Stimulated activated CD4-positive, alpha-beta T cell treated with anti-CD3 and anti-CD28 coated beads, TNF-alpha, amount 100 ng/mL, for 1 hour (primary cell): ENCODE results near the gene SENP3.
A peak's percentile ranks its signal among the peaks of the same experiment; 100 is the strongest.

Source experiments
- DNase-seq, 3 donors: peaks; one replicate each; pipeline ENCODE4 v3.0.0-alpha.2; 2020; ENCODE audit warnings: low read depth in 3 of 3, low spot score in 1 of 3

SENP3 gene

DNA sequence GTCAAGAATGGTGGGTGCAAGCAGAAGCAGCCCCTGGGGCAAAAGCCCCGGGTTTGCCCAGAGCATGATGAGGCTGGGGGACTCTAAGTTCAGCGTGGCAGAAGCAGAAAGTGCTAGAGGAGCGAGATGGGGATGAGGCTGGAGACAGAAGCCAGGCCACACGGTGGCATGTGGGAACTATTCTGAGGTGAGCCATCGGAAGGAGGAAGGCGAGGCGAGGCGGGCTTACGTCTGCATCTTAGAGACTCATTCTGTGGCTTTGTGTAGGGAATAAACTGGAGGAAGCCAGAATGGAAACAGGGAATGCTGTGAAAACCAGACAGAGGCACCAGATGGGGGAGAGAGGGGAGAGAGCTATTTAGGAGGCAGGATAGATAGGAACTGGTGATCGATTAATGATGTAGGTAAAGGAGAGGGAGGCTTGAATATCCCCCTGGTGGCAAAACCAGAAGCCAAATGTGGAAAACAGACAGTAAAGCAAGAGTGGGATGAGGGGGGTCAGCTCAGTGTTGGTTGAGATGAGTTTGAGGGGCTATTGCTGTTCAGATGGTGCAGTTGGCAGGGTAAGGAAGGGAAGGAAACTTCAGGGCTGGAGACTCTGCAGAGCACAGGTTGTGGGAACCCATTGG is 6.3 kb upstream of the SENP3 start:
- no peak for DNase-seq

GRCh38 chr17:7556627-7557026 is 5.1 kb upstream of the SENP3 start:
- no peak for DNase-seq

DNA sequence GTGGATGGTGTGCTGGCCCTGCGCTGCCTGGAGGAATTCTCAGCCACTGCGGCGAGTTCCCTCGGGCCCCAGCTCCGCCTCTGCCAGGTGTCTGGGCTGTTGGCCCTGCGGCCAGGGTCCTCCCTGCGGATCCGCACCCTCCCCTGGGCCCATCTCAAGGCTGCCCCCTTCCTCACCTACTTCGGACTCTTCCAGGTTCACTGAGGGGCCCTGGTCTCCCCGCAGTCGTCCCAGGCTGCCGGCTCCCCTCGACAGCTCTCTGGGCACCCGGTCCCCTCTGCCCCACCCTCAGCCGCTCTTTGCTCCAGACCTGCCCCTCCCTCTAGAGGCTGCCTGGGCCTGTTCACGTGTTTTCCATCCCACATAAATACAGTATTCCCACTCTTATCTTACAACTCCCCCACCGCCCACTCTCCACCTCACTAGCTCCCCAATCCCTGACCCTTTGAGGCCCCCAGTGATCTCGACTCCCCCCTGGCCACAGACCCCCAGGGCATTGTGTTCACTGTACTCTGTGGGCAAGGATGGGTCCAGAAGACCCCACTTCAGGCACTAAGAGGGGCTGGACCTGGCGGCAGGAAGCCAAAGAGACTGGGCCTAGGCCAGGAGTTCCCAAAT is 4.5 kb upstream of the SENP3 start:
- DNase-seq = no peak

GRCh38 chr17:7557775-7558543 is 3.8 kb upstream of the SENP3 start:
- no peak for DNase-seq

GRCh38 chr17:7558544-7559319 is 3.0 kb upstream of the SENP3 start, which contains the start of gene TNFSF13:
Gene TNFSF13 (plus strand): TSS chr17:7558750. CDS start chr17:7559040, 290 bp downstream.
- no peak for DNase-seq

- no peak for DNase-seq
Measured at GRCh38 chr17:7559320-7560171, 2.2 kb upstream of the SENP3 start.

DNA sequence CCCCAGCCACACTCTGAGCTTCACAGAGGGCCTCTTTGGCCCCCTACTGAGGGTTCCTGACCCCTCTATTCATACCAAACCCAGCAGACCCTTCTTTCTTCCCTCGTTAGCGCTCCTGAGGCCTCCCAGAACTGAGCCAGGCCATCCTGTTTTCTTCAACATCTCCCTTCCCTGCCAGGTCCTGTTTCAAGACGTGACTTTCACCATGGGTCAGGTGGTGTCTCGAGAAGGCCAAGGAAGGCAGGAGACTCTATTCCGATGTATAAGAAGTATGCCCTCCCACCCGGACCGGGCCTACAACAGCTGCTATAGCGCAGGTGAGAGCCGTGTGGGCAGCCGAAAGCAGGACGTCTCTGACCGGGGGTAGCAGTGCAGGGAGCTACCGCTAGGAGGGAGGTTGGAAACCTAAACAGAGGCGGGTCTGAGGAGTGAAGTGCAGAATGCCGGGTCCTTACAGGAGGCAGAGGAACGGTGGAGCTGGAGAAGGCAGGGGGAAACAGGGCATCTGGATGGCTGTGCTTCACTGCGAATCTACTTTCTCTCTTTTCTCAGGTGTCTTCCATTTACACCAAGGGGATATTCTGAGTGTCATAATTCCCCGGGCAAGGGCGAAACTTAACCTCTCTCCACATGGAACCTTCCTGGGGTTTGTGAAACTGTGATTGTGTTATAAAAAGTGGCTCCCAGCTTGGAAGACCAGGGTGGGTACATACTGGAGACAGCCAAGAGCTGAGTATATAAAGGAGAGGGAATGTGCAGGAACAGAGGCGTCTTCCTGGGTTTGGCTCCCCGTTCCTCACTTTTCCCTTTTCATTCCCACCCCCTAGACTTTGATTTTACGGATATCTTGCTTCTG is 1.3 kb upstream of the SENP3 start:
- DNase-seq = no peak

DNA sequence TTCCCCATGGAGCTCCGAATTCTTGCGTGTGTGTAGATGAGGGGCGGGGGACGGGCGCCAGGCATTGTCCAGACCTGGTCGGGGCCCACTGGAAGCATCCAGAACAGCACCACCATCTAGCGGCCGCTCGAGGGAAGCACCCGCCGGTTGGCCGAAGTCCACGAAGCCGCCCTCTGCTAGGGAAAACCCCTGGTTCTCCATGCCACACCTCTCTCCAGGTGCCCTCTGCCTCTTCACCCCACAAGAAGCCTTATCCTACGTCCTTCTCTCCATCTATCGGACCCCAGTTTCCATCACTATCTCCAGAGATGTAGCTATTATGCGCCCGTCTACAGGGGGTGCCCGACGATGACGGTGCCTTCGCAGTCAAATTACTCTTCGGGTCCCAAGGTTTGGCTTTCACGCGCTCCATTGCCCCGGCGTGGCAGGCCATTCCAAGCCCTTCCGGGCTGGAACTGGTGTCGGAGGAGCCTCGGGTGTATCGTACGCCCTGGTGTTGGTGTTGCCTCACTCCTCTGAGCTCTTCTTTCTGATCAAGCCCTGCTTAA is 617 bp upstream of the SENP3 start:
- DNase-seq = peak; percentile 64 to 78 (median 65)

DNA sequence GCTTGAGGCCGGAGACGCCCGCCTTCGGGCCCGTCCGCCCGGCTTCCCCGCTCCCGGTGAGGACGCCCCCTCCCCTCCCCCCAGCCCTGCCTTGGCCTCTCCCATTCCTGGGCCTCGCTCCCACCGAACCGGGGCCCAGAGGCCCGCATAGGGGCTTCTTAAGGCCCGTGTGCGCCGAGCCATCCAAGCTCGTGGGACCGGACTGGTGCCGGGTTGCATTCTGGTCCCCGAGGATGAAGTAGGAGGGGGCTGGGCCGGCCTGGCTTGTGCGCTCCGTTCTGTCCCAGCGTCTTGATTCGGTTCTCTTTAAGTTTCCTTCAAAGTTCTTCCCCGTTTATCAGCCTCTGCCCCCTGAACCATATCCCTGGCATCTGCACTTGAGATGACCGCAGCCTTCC is 488 bp downstream of the SENP3 start:
- DNase-seq = no peak

DNA sequence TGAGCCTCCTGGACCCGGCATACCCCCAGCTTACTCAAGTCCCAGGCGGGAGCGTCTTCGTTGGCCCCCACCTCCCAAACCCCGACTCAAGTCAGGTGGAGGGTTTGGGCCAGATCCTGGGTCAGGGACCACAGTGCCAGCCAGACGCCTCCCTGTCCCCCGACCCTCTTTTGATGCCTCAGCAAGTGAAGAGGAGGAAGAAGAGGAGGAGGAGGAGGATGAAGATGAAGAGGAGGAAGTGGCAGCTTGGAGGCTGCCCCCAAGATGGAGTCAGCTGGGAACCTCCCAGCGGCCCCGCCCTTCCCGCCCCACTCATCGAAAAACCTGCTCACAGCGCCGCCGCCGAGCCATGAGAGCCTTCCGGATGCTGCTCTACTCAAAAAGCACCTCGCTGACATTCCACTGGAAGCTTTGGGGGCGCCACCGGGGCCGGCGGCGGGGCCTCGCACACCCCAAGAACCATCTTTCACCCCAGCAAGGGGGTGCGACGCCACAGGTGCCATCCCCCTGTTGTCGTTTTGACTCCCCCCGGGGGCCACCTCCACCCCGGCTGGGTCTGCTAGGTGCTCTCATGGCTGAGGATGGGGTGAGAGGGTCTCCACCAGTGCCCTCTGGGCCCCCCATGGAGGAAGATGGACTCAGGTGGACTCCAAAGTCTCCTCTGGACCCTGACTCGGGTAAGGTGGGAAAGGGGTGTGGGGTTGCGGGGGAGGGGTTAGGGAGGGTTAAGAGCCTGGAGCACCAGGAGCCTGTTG is 1.6 kb downstream of the SENP3 start:
- no peak for DNase-seq

DNA sequence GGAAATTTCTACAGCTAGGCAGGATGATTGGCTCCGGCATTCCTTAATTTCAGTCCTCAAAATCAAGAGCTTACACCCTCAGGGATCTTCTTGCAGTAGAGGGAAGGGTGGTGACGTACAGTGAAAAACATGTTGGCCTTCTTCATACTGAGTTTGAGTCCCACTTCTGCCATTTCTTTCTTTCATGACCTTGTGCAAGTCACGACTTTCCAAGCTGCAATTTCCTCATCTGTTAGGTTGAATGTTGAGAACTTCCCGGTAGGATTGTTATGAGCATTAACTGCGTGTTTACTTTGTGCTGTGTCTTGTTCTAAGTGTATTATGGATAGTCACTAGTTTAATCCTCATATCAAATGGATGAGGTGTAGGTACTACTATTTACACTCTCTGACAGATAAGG is 7.9 kb downstream of the SENP3 start:
- DNase-seq = no peak

GRCh38 chr17:7570351-7570750 is 8.6 kb downstream of the SENP3 start:
- no peak for DNase-seq

GRCh38 chr17:7572338-7572587 is 10.5 kb downstream of the SENP3 start:
- DNase-seq = no peak

DNA sequence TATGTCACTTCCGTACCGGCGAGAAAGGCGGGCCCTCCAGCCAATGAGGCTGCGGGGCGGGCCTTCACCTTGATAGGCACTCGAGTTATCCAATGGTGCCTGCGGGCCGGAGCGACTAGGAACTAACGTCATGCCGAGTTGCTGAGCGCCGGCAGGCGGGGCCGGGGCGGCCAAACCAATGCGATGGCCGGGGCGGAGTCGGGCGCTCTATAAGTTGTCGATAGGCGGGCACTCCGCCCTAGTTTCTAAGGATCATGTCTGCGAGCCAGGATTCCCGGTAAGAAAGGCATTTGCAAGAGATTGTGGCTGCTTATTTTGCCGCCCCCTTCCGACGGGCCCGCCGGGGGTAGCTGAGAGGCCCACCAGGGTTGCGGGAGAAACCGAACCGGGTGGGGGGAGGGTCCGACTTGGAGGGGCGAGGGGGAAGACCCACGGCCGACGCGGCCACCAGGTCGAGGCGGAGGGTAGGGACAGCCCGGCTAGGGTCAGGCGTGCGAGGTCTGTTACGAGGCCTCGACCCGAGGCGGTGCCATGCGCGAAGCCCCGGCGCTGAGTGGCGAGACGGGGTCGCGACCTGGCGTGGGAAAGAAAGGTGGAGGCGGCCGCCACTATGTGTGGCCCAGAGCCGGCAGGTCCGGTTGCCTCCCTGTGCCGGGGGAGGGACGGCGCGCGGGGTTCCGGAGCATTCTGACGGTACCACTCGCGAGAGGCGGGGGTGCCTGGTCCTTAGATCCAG is 11.0 kb downstream of the SENP3 start:
- DNase-seq = peak; percentile 99 to 100 (median 100)

- DNase-seq = peak; percentile 76 to 84 (median 83)
Measured at GRCh38 chr17:7573324-7574080, 11.8 kb downstream of the SENP3 start.

DNA sequence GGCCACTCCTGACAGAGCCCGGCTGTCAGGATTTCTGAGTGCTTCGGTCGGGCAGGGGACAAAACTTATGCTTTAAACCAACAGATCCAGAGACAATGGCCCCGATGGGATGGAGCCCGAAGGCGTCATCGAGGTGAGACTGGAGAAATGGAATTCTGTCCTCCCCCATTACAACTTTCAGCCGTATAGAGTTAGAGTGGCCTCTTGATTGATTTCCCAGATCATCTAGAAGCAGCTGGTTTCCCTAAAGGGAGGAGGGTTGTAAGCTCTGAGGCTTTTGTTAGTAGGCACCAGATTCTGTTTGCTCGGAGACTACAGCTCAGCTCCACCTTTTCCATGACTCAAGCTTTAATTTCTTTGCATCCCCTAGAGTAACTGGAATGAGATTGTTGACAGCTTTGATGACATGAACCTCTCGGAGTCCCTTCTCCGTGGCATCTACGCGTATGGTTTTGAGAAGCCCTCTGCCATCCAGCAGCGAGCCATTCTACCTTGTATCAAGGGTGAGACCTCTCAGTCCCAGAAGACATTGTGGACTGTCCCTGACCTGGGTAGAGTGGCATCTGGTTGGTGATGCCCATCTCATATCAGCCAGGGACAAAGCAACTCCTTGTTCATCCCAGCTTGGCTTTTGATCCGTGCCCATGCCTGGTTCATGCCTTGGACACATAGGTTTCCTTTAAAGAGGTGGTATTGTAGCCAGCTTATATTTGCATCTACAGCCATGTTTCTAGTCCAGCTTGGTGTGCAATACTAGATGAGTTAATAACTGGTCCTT is 12.6 kb downstream of the SENP3 start:
- DNase-seq = no peak

DNA sequence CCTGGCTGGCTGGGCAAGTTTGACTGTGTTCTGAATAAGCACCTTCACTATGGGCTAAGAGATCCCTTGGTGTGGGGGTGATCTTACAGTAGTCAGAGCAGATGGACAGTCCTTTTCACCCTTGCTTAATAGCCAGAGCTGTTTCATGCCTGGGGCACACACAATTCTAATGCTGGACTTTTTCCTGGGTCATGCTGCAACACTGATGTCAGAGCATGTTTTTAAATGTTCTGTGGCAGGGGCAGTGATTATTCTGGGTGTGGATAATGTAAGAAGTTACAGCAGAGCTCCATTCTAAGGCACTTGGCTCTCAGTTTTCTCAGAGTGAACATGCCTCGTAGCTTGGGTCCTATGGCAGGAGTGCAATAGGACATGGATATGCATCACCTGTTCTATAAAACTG is 13.8 kb downstream of the SENP3 start:
- no peak for DNase-seq
